ENCODE data around the gene PAX2.

DNA sequence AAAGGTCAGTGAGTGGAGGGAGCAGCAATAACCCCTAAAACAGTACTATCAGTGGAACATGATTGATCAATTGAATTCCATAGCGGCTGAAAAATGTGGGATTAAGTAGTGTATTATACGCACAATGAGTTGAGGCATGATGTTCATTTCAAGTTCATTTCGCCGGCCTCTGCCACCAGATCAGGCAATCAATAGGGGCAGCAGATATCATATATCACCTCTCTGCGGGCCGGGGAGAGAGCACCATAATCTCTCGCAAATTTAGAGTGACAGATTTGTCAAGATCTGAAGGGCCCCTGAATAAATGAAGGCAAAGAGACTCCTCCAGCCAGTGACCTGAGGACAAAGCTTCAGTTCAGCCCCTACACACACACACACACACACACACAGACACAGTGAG, 58.5 kb downstream of the PAX2 start:
- no peak for TF ChIP-seq EZH2 (IDR thresholded peaks at IDR 0.05; ENCODE audit: insufficient read depth, low read length)
- TF ChIP-seq CTCF (IDR thresholded peaks at IDR 0.05; ENCODE audit: insufficient read depth, low read depth, low read length) = no peak

Measured in astrocyte (in vitro differentiated cells and primary cell).